Activated CD4-positive, alpha-beta memory T cell treated with anti-CD3 and anti-CD28 coated beads, Interleukin-2, amount 10 ng/mL, durations not matched to agents 7 days and 5 days (primary cell): ENCODE results near the gene WFS1. TPM values are rescaled to one million over a fixed set of nuclear protein-coding genes. Genes with fewer than 3 reads are reported as not detected.

Source experiments
- CTCF ChIA-PET: fragments of 350-600 bp; sonication (Branson Sonifier 250); formaldehyde crosslinking; loops from one replicate; lab custom pipeline; 2021; ENCODE audit warnings: antibody characterized with exemption, inconsistent platforms; lab: Charles Lee
- POLR2A ChIA-PET: fragments of 350-600 bp; sonication (Branson Sonifier 250); formaldehyde crosslinking; loops from one replicate; lab custom pipeline; 2021; ENCODE audit warnings: antibody characterized with exemption; lab: Charles Lee
- DNase-seq: peaks from one replicate; pipeline ENCODE4 v3.0.0-alpha.2; 2020
- H3K27ac Mint-ChIP-seq: one replicate; pipeline ENCODE4 v1.8.0; 2021; ENCODE audit warnings: mild to moderate bottlenecking, mixed read lengths
- H3K27me3 Mint-ChIP-seq: one replicate; pipeline ENCODE4 v1.8.0; 2021; ENCODE audit warnings: mixed read lengths
- H3K36me3 Mint-ChIP-seq: one replicate; pipeline ENCODE4 v1.8.0; 2021; ENCODE audit warnings: low read depth, mixed read lengths
- H3K4me1 Mint-ChIP-seq: one replicate; pipeline ENCODE4 v1.8.0; 2021; ENCODE audit warnings: mixed read lengths
- H3K4me3 Mint-ChIP-seq: one replicate; pipeline ENCODE4 v1.8.0; 2021; ENCODE audit warnings: mild to moderate bottlenecking, mixed read lengths
- H3K9me3 Mint-ChIP-seq: one replicate; pipeline ENCODE4 v1.8.0; 2021; ENCODE audit warnings: mixed read lengths
- total RNA-seq, 2 experiments: library from RNA; stranded (reverse); gene quantifications; one replicate each; pipeline ENCODE4 v1.2.3, GENCODE V29; 2021

Gene WFS1
- total RNA-seq, 2 experiments from 2014 or later: 2.4 to 3.5 TPM

GRCh38 chr4:6338175-6338950 is 68.7 kb downstream of the WFS1 start:
- Mint-ChIP-seq H3K4me1 (peaks cover 33% of the 10 kb centered on the region), H3K9me3 (no peaks in the 10 kb centered on the region), H3K27ac (peak overlapping the region; percentile 62), H3K27me3 (peaks cover 36% of the 10 kb centered on the region), H3K4me3 (peak overlapping the region; percentile 60), H3K36me3 (no peaks in the 10 kb centered on the region)
- ChIA-PET POLR2A (interaction anchor here (0.8 to 1.1 kb wide), 2 partner anchors 11 to 89 kb away, joined by 3 to 4 read pairs; no protein-coding TSS in a partner anchor), CTCF (interaction anchor here (1.1 to 1.4 kb wide), 2 partner anchors 11 to 341 kb away, joined by 4 read pairs; no protein-coding TSS in a partner anchor)
- peak; percentile 77 for DNase-seq

GRCh38 chr4:6338951-6339817 is 69.5 kb downstream of the WFS1 start:
- ChIA-PET CTCF (interaction anchor here (1.1 to 1.4 kb wide), 2 partner anchors 12 to 342 kb away, joined by 4 read pairs; no protein-coding TSS in a partner anchor), POLR2A (interaction anchor here (0.6 to 1.1 kb wide), 2 partner anchors 90 to 194 kb away, joined by 3 to 5 read pairs; no protein-coding TSS in a partner anchor)
- no peak for DNase-seq
- Mint-ChIP-seq H3K4me1 (peaks cover 33% of the 10 kb centered on the region), H3K27ac (no peak overlapping the region), H3K4me3 (no peak overlapping the region), H3K27me3 (peaks cover 36% of the 10 kb centered on the region), H3K36me3 (no peaks in the 10 kb centered on the region), H3K9me3 (no peaks in the 10 kb centered on the region)

- no peaks in the 10 kb centered on the region for H3K9me3 Mint-ChIP-seq
- no peaks in the 10 kb centered on the region for H3K36me3 Mint-ChIP-seq
- no peak overlapping the region for H3K27ac Mint-ChIP-seq
- DNase-seq: no peak
- H3K27me3 Mint-ChIP-seq: peaks cover 40% of the 10 kb centered on the region
- POLR2A ChIA-PET: interaction anchor here (0.6 to 1.1 kb wide), 2 partner anchors 91 to 194 kb away, joined by 3 to 5 read pairs; no protein-coding TSS in a partner anchor
- H3K4me1 Mint-ChIP-seq: peaks cover 33% of the 10 kb centered on the region
- CTCF ChIA-PET: no interaction called here
- no peak overlapping the region for H3K4me3 Mint-ChIP-seq
Measured at GRCh38 chr4:6339818-6340445, 70.3 kb downstream of the WFS1 start.

- CTCF ChIA-PET: no interaction called here
Measured at GRCh38 chr4:6340446-6341015, 70.9 kb downstream of the WFS1 start.

GRCh38 chr4:6341696-6342095 is 72.0 kb downstream of the WFS1 start:
- no peaks in the 10 kb centered on the region for H3K36me3 Mint-ChIP-seq
- no peaks in the 10 kb centered on the region for H3K9me3 Mint-ChIP-seq
- peaks cover 31% of the 10 kb centered on the region for H3K4me1 Mint-ChIP-seq
- H3K27ac Mint-ChIP-seq: no peak overlapping the region
- no peak overlapping the region for H3K4me3 Mint-ChIP-seq
- no peak for DNase-seq
- CTCF ChIA-PET: interaction anchor here (1.1 to 2.8 kb wide), 3 partner anchors 10 to 42 kb away, joined by 3 to 19 read pairs (median 3); no protein-coding TSS in a partner anchor
- POLR2A ChIA-PET: no interaction called here
- peaks cover 36% of the 10 kb centered on the region for H3K27me3 Mint-ChIP-seq

More at GRCh38 chr4:6340446-6341015, 70.9 kb downstream of the WFS1 start:
- no peak overlapping the region for H3K4me3 Mint-ChIP-seq
- peaks cover 36% of the 10 kb centered on the region for H3K27me3 Mint-ChIP-seq
- DNase-seq: no peak
- peaks cover 31% of the 10 kb centered on the region for H3K4me1 Mint-ChIP-seq
- H3K36me3 Mint-ChIP-seq: no peaks in the 10 kb centered on the region
- H3K9me3 Mint-ChIP-seq: no peaks in the 10 kb centered on the region
- POLR2A ChIA-PET: no interaction called here
- H3K27ac Mint-ChIP-seq: no peak overlapping the region

GRCh38 chr4:6342530-6343293 is 73.1 kb downstream of the WFS1 start:
- Mint-ChIP-seq H3K27me3 (peaks cover 30% of the 10 kb centered on the region), H3K36me3 (no peaks in the 10 kb centered on the region), H3K4me3 (no peak overlapping the region), H3K27ac (no peak overlapping the region), H3K9me3 (no peaks in the 10 kb centered on the region), H3K4me1 (peaks cover 24% of the 10 kb centered on the region)
- ChIA-PET POLR2A (no interaction called here), CTCF (interaction anchor here (0.6 to 2.8 kb wide), 6 partner anchors 8 to 211 kb away, joined by 3 to 19 read pairs (median 4); no protein-coding TSS in a partner anchor)
- no peak for DNase-seq

- Mint-ChIP-seq H3K36me3 (no peaks in the 10 kb centered on the region), H3K4me3 (no peak overlapping the region), H3K27ac (no peak overlapping the region), H3K9me3 (no peaks in the 10 kb centered on the region), H3K27me3 (peaks cover 24% of the 10 kb centered on the region), H3K4me1 (peaks cover 11% of the 10 kb centered on the region)
- ChIA-PET POLR2A (no interaction called here), CTCF (interaction anchor here (1.2 to 2.8 kb wide), 2 partner anchors 12 to 17 kb away, joined by 3 to 19 read pairs; no protein-coding TSS in a partner anchor)
- no peak for DNase-seq
Measured at GRCh38 chr4:6343939-6344408, 74.3 kb downstream of the WFS1 start.

GRCh38 chr4:6345096-6345830 is 75.6 kb downstream of the WFS1 start:
- ChIA-PET CTCF (interaction anchor here (1.0 to 2.0 kb wide), 2 partner anchors 13 to 18 kb away, joined by 5 read pairs; no protein-coding TSS in a partner anchor), POLR2A (no interaction called here)
- Mint-ChIP-seq H3K4me1 (peaks cover 2% of the 10 kb centered on the region), H3K27me3 (peaks cover 22% of the 10 kb centered on the region), H3K4me3 (no peak overlapping the region), H3K9me3 (no peaks in the 10 kb centered on the region), H3K27ac (no peak overlapping the region), H3K36me3 (no peaks in the 10 kb centered on the region)
- no peak for DNase-seq

- H3K9me3 Mint-ChIP-seq: no peaks in the 10 kb centered on the region
- ChIA-PET CTCF (interaction anchor here (1.0 to 2.0 kb wide), 2 partner anchors 13 to 19 kb away, joined by 5 read pairs; no protein-coding TSS in a partner anchor), POLR2A (no interaction called here)
Measured at GRCh38 chr4:6345866-6346265, 76.2 kb downstream of the WFS1 start.

GRCh38 chr4:6346373-6347110 is 76.9 kb downstream of the WFS1 start:
- H3K36me3 Mint-ChIP-seq: no peaks in the 10 kb centered on the region
- peaks cover 14% of the 10 kb centered on the region for H3K27me3 Mint-ChIP-seq
- POLR2A ChIA-PET: no interaction called here
- H3K4me3 Mint-ChIP-seq: no peak overlapping the region
- peaks cover 1% of the 10 kb centered on the region for H3K4me1 Mint-ChIP-seq
- H3K9me3 Mint-ChIP-seq: no peaks in the 10 kb centered on the region
- H3K27ac Mint-ChIP-seq: no peak overlapping the region
- CTCF ChIA-PET: interaction anchor here (1.0 to 2.0 kb wide), 3 partner anchors 14 to 19 kb away, joined by 3 to 5 read pairs (median 5); no protein-coding TSS in a partner anchor
- DNase-seq: no peak

More at GRCh38 chr4:6345866-6346265, 76.2 kb downstream of the WFS1 start:
- Mint-ChIP-seq H3K27me3 (peaks cover 17% of the 10 kb centered on the region), H3K4me1 (peaks cover 1% of the 10 kb centered on the region), H3K4me3 (no peak overlapping the region), H3K27ac (no peak overlapping the region), H3K36me3 (no peaks in the 10 kb centered on the region)
- no peak for DNase-seq
